Measurements from ENCODE around the gene MED13.

Gene MED13

GRCh38 chr17:62098623-62099231, 33.6 kb upstream of the MED13 start:
- Histone ChIP-seq H2BK5ac (ENCODE audit: low read depth, low read length, poor library complexity) (no peak overlapping the region), H3K14ac (ENCODE audit: low read length) (no peak overlapping the region), H3K4me3 (ENCODE audit: low read depth, low read length) (no peak overlapping the region), H4K12ac (ENCODE audit: low read depth, low read length) (no peak overlapping the region), H3K79me1 (ENCODE audit: low read length) (no peaks in the 10 kb centered on the region), H3K23ac (ENCODE audit: low read length) (no peak overlapping the region), H2AK5ac (ENCODE audit: low read length) (no peak overlapping the region), H3K18ac (ENCODE audit: low read length) (no peak overlapping the region), H4K91ac (ENCODE audit: low read depth, low read length) (no peak overlapping the region), H3K9ac (ENCODE audit: low read length) (no peak overlapping the region), H2AFZ (ENCODE audit: insufficient read depth, low read length, poor library complexity) (no peak overlapping the region), H2BK120ac (ENCODE audit: insufficient read depth, low read length, poor library complexity) (no peak overlapping the region), H3K36me3 (ENCODE audit: control insufficient read depth in 1 of 2, insufficient read depth in 2 of 2, low read length in 2 of 2) (no peaks in the 10 kb centered on the region), H3K79me2 (ENCODE audit: control insufficient read depth, insufficient read depth, low read length, poor library complexity) (no peaks in the 10 kb centered on the region), H4K8ac (ENCODE audit: low read depth, low read length) (no peak overlapping the region), H3K4me1 (ENCODE audit: control insufficient read depth in 1 of 2, insufficient read depth in 2 of 2, low read length in 2 of 2) (no peaks in the 10 kb centered on the region), H3K27me3 (ENCODE audit: insufficient read depth, low read length) (no peaks in the 10 kb centered on the region), H3K4ac (ENCODE audit: low read depth, low read length) (no peak overlapping the region), H3K4me2 (ENCODE audit: low read length) (no peak overlapping the region), H3K9me3 (ENCODE audit: insufficient read depth, low read depth, low read length) (no peaks in the 10 kb centered on the region), H2BK12ac (ENCODE audit: low read length) (no peak overlapping the region), H3K27ac (ENCODE audit: low read depth, low read length) (no peak overlapping the region)
- no CpG with 5 or more reads among the region's 4 CpGs for WGBS (ENCODE audit: extremely low coverage, insufficient coverage, insufficient read length)
- no peak for DNase-seq

- DNase-seq: no peak
- no peak overlapping the region for H2AK5ac ChIP-seq (ENCODE audit: low read length)
- H4K91ac ChIP-seq (ENCODE audit: low read depth, low read length): no peak overlapping the region
- H3K18ac ChIP-seq (ENCODE audit: low read length): no peak overlapping the region
- WGBS (ENCODE audit: extremely low coverage, insufficient coverage, insufficient read length): no CpG with 5 or more reads among the region's 3 CpGs
- no peak overlapping the region for H3K27ac ChIP-seq (ENCODE audit: low read depth, low read length)
- no peak overlapping the region for H3K14ac ChIP-seq (ENCODE audit: low read length)
- no peak overlapping the region for H3K23ac ChIP-seq (ENCODE audit: low read length)
- no peak overlapping the region for H2BK120ac ChIP-seq (ENCODE audit: insufficient read depth, low read length, poor library complexity)
- H2BK12ac ChIP-seq (ENCODE audit: low read length): no peak overlapping the region
- no peak overlapping the region for H3K4me2 ChIP-seq (ENCODE audit: low read length)
- no peak overlapping the region for H2AFZ ChIP-seq (ENCODE audit: insufficient read depth, low read length, poor library complexity)
- H3K4me1 ChIP-seq (ENCODE audit: control insufficient read depth in 1 of 2, insufficient read depth in 2 of 2, low read length in 2 of 2): no peaks in the 10 kb centered on the region
- no peaks in the 10 kb centered on the region for H3K79me1 ChIP-seq (ENCODE audit: low read length)
- no peak overlapping the region for H2BK5ac ChIP-seq (ENCODE audit: low read depth, low read length, poor library complexity)
- no peak overlapping the region for H3K4me3 ChIP-seq (ENCODE audit: low read depth, low read length)
- H3K79me2 ChIP-seq (ENCODE audit: control insufficient read depth, insufficient read depth, low read length, poor library complexity): no peaks in the 10 kb centered on the region
- no peak overlapping the region for H4K8ac ChIP-seq (ENCODE audit: low read depth, low read length)
- H3K36me3 ChIP-seq (ENCODE audit: control insufficient read depth in 1 of 2, insufficient read depth in 2 of 2, low read length in 2 of 2): no peaks in the 10 kb centered on the region
- H3K9me3 ChIP-seq (ENCODE audit: insufficient read depth, low read depth, low read length): no peaks in the 10 kb centered on the region
- no peak overlapping the region for H3K9ac ChIP-seq (ENCODE audit: low read length)
- no peak overlapping the region for H3K4ac ChIP-seq (ENCODE audit: low read depth, low read length)
- no peak overlapping the region for H4K12ac ChIP-seq (ENCODE audit: low read depth, low read length)
- no peaks in the 10 kb centered on the region for H3K27me3 ChIP-seq (ENCODE audit: insufficient read depth, low read length)
These were observed 31.3 kb upstream of the MED13 start for GRCh38 chr17:62096401-62096670.

GRCh38 chr17:62094175-62094574, 29.1 kb upstream of the MED13 start:
- no peaks in the 10 kb centered on the region for H3K79me2 ChIP-seq (ENCODE audit: control insufficient read depth, insufficient read depth, low read length, poor library complexity)
- no peak overlapping the region for H3K18ac ChIP-seq (ENCODE audit: low read length)
- no peak overlapping the region for H3K4me3 ChIP-seq (ENCODE audit: low read depth, low read length)
- H3K9me3 ChIP-seq (ENCODE audit: insufficient read depth, low read depth, low read length): no peaks in the 10 kb centered on the region
- no peak overlapping the region for H3K23ac ChIP-seq (ENCODE audit: low read length)
- no peak overlapping the region for H3K27ac ChIP-seq (ENCODE audit: low read depth, low read length)
- no CpG with 5 or more reads among the region's 2 CpGs for WGBS (ENCODE audit: extremely low coverage, insufficient coverage, insufficient read length)
- no peak overlapping the region for H4K12ac ChIP-seq (ENCODE audit: low read depth, low read length)
- no peak overlapping the region for H2AK5ac ChIP-seq (ENCODE audit: low read length)
- no peak overlapping the region for H4K91ac ChIP-seq (ENCODE audit: low read depth, low read length)
- no peaks in the 10 kb centered on the region for H3K36me3 ChIP-seq (ENCODE audit: control insufficient read depth in 1 of 2, insufficient read depth in 2 of 2, low read length in 2 of 2)
- no peak overlapping the region for H2BK12ac ChIP-seq (ENCODE audit: low read length)
- no peak for DNase-seq
- no peak overlapping the region for H3K4ac ChIP-seq (ENCODE audit: low read depth, low read length)
- no peak overlapping the region for H3K9ac ChIP-seq (ENCODE audit: low read length)
- no peaks in the 10 kb centered on the region for H3K4me1 ChIP-seq (ENCODE audit: control insufficient read depth in 1 of 2, insufficient read depth in 2 of 2, low read length in 2 of 2)
- H3K27me3 ChIP-seq (ENCODE audit: insufficient read depth, low read length): no peaks in the 10 kb centered on the region
- H4K8ac ChIP-seq (ENCODE audit: low read depth, low read length): no peak overlapping the region
- no peak overlapping the region for H2BK5ac ChIP-seq (ENCODE audit: low read depth, low read length, poor library complexity)
- no peak overlapping the region for H3K14ac ChIP-seq (ENCODE audit: low read length)
- H2AFZ ChIP-seq (ENCODE audit: insufficient read depth, low read length, poor library complexity): no peak overlapping the region
- H3K4me2 ChIP-seq (ENCODE audit: low read length): no peak overlapping the region
- H3K79me1 ChIP-seq (ENCODE audit: low read length): no peaks in the 10 kb centered on the region
- no peak overlapping the region for H2BK120ac ChIP-seq (ENCODE audit: insufficient read depth, low read length, poor library complexity)

GRCh38 chr17:62093188-62094155, 28.4 kb upstream of the MED13 start:
- H3K4me3 ChIP-seq (ENCODE audit: low read depth, low read length): no peak overlapping the region
- no peaks in the 10 kb centered on the region for H3K36me3 ChIP-seq (ENCODE audit: control insufficient read depth in 1 of 2, insufficient read depth in 2 of 2, low read length in 2 of 2)
- H3K14ac ChIP-seq (ENCODE audit: low read length): no peak overlapping the region
- no peak overlapping the region for H2BK120ac ChIP-seq (ENCODE audit: insufficient read depth, low read length, poor library complexity)
- no peaks in the 10 kb centered on the region for H3K79me2 ChIP-seq (ENCODE audit: control insufficient read depth, insufficient read depth, low read length, poor library complexity)
- H3K9ac ChIP-seq (ENCODE audit: low read length): no peak overlapping the region
- no peak overlapping the region for H4K12ac ChIP-seq (ENCODE audit: low read depth, low read length)
- no peak overlapping the region for H3K27ac ChIP-seq (ENCODE audit: low read depth, low read length)
- no peak overlapping the region for H2BK5ac ChIP-seq (ENCODE audit: low read depth, low read length, poor library complexity)
- H3K18ac ChIP-seq (ENCODE audit: low read length): no peak overlapping the region
- H3K23ac ChIP-seq (ENCODE audit: low read length): no peak overlapping the region
- peak; percentile 52 to 64 for DNase-seq
- H3K79me1 ChIP-seq (ENCODE audit: low read length): no peaks in the 10 kb centered on the region
- H3K9me3 ChIP-seq (ENCODE audit: insufficient read depth, low read depth, low read length): no peaks in the 10 kb centered on the region
- no peak overlapping the region for H3K4ac ChIP-seq (ENCODE audit: low read depth, low read length)
- no peak overlapping the region for H2BK12ac ChIP-seq (ENCODE audit: low read length)
- H3K27me3 ChIP-seq (ENCODE audit: insufficient read depth, low read length): no peaks in the 10 kb centered on the region
- H2AK5ac ChIP-seq (ENCODE audit: low read length): no peak overlapping the region
- H2AFZ ChIP-seq (ENCODE audit: insufficient read depth, low read length, poor library complexity): no peak overlapping the region
- H3K4me1 ChIP-seq (ENCODE audit: control insufficient read depth in 1 of 2, insufficient read depth in 2 of 2, low read length in 2 of 2): no peaks in the 10 kb centered on the region
- no peak overlapping the region for H4K8ac ChIP-seq (ENCODE audit: low read depth, low read length)
- H4K91ac ChIP-seq (ENCODE audit: low read depth, low read length): no peak overlapping the region
- H3K4me2 ChIP-seq (ENCODE audit: low read length): no peak overlapping the region
- WGBS (ENCODE audit: extremely low coverage, insufficient coverage, insufficient read length): no CpG with 5 or more reads among the region's 7 CpGs
